RWPE2 (cell line): ENCODE measurements around the gene PDLIM4.
A peak's percentile ranks its signal among the peaks of the same experiment; 100 is the strongest.

Experiments
- ATAC-seq: fragments of 200-7000 bp; cut with Tn5 transposase; 3 replicates; pipeline ENCODE4 v1.9.1; 2021; ENCODE audit warnings: low read depth
- DNase-seq: peaks from one replicate; pipeline ENCODE4 v3.0.0-alpha.2; 2020; ENCODE audit warnings: low spot score
- H3K27ac ChIP-seq: fragments of 450-650 bp; 2 replicates; pipeline ENCODE4 v1.5.1; 2017; ENCODE audit warnings: mild to moderate bottlenecking; ENCODE audit not compliant: poor library complexity, severe bottlenecking
- H3K27me3 ChIP-seq: fragments of 250-450 bp; sonication (Bioruptor Pico); 2 replicates; pipeline ENCODE4 v1.5.1; 2021; ENCODE audit warnings: mild to moderate bottlenecking, moderate library complexity; ENCODE audit not compliant: insufficient read depth, poor library complexity, severe bottlenecking
- H3K36me3 ChIP-seq: fragments of 250-450 bp; sonication (Bioruptor Pico); 2 replicates; pipeline ENCODE4 v1.5.1; 2020; ENCODE audit warnings: low read depth, mild to moderate bottlenecking, moderate library complexity
- H3K4me1 ChIP-seq: fragments of 250-450 bp; sonication (Bioruptor Pico); 2 replicates; pipeline ENCODE4 v1.5.1; 2021; ENCODE audit warnings: mild to moderate bottlenecking, moderate library complexity; ENCODE audit not compliant: insufficient read depth, poor library complexity, severe bottlenecking
- H3K4me3 ChIP-seq: fragments of 250-450 bp; sonication (Bioruptor Pico); 2 replicates; pipeline ENCODE4 v1.5.1; 2021; ENCODE audit warnings: mild to moderate bottlenecking, moderate library complexity; ENCODE audit not compliant: severe bottlenecking
- H3K9me3 ChIP-seq: fragments of 250-450 bp; sonication (Bioruptor Pico); 2 replicates; pipeline ENCODE4 v1.5.1; 2021; ENCODE audit warnings: mild to moderate bottlenecking, moderate library complexity; ENCODE audit not compliant: severe bottlenecking
- TF ChIP-seq, protein P1 (sequence below): fragments of 450-650 bp; IDR thresholded peaks from one replicate; pipeline ENCODE4 v1.5.1; 2017; ENCODE audit warnings: mild to moderate bottlenecking, moderate library complexity; ENCODE audit not compliant: poor library complexity, severe bottlenecking

The PDLIM4 gene

DNA sequence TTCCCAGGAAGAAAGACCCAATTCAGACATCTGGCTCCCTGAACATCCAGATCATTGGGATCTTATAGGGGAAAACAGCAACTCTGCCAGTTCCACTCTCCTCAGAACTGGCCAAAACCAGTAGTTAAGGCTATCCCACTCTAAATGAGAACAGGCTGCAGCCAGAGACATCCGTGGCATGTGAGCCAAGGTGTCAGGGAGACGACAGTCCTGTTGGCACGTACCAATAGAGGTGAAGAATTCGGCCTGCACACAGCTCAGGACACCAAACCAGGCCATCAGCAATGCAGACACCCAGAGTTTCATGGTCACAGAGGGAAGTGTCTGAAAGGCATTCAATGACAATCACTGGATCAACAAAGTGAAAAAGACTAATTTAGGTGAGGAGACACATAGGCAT lies 39.2 kb upstream of the PDLIM4 start:
- ATAC-seq = no peak
- Histone ChIP-seq H3K27ac (no peak overlapping the region), H3K4me1 (peaks cover 9% of the 10 kb centered on the region), H3K36me3 (peaks cover 36% of the 10 kb centered on the region), H3K9me3 (no peaks in the 10 kb centered on the region), H3K4me3 (no peak overlapping the region), H3K27me3 (no peaks in the 10 kb centered on the region)
- no peak for DNase-seq
- TF ChIP-seq, protein P1, sequence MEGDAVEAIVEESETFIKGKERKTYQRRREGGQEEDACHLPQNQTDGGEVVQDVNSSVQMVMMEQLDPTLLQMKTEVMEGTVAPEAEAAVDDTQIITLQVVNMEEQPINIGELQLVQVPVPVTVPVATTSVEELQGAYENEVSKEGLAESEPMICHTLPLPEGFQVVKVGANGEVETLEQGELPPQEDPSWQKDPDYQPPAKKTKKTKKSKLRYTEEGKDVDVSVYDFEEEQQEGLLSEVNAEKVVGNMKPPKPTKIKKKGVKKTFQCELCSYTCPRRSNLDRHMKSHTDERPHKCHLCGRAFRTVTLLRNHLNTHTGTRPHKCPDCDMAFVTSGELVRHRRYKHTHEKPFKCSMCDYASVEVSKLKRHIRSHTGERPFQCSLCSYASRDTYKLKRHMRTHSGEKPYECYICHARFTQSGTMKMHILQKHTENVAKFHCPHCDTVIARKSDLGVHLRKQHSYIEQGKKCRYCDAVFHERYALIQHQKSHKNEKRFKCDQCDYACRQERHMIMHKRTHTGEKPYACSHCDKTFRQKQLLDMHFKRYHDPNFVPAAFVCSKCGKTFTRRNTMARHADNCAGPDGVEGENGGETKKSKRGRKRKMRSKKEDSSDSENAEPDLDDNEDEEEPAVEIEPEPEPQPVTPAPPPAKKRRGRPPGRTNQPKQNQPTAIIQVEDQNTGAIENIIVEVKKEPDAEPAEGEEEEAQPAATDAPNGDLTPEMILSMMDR = no peak

DNA sequence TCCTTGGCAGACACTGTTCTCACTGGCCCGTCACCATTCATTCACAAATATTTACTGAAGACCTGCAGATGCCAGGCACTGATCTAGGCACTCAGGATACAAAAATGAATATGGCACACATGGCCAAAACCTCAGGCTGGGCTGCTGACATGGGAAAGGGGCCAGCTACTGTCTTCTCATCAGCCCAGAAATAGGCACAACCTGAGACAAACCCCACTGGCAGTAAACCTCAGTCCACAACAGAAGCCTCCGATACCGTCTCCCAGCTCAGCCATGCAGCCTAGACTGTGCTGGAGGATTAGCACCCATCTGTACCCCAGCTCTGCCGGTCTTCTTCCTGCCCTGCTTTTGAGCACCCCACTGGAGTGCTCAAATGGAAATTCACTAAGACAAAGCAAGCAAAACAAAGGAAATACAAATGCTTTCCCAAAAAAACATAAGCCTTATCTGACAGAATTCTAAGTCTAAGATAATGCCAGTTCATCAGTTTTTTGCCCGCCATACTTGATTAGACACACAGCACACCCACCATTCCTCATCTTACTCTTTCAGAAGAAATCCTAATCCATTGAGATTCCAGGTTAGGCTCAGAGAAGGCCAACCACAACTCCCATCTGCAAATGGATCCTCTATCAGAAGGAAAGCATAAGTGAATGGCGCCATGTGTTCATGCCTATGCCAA lies 38.1 kb upstream of the PDLIM4 start:
- no peaks in the 10 kb centered on the region for H3K9me3 ChIP-seq
- no peak overlapping the region for H3K27ac ChIP-seq
- peaks cover 25% of the 10 kb centered on the region for H3K36me3 ChIP-seq
- no peak for ATAC-seq
- DNase-seq = no peak
- no peak overlapping the region for H3K4me3 ChIP-seq
- TF ChIP-seq, protein P1 = no peak
- H3K4me1 ChIP-seq = peaks cover 13% of the 10 kb centered on the region
- H3K27me3 ChIP-seq = no peaks in the 10 kb centered on the region

DNA sequence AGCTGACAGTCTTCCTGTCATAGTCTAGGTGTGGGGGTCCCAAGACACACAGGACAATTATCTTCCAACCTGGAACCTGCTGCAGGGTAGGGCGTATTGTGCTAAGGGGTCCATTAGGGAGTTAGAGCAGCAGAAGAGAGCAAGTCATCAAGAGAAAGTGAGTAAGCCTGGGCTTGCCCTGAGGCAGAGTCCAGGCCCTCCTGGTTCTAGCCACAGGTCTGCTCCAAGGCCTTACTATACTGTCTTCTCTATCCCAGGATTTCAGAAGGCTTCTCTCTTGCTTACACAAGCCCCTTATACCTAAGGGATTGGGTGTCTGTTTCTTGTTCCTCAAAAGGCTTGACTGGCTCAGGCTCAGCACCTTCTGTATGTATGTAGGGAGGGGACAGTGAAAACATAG lies 37.5 kb upstream of the PDLIM4 start:
- TF ChIP-seq, protein P1 = no peak
- no peak overlapping the region for H3K27ac ChIP-seq
- no peaks in the 10 kb centered on the region for H3K27me3 ChIP-seq
- H3K36me3 ChIP-seq = peaks cover 19% of the 10 kb centered on the region
- H3K4me3 ChIP-seq = no peak overlapping the region
- no peak for ATAC-seq
- H3K9me3 ChIP-seq = no peaks in the 10 kb centered on the region
- peaks cover 16% of the 10 kb centered on the region for H3K4me1 ChIP-seq
- no peak for DNase-seq

DNA sequence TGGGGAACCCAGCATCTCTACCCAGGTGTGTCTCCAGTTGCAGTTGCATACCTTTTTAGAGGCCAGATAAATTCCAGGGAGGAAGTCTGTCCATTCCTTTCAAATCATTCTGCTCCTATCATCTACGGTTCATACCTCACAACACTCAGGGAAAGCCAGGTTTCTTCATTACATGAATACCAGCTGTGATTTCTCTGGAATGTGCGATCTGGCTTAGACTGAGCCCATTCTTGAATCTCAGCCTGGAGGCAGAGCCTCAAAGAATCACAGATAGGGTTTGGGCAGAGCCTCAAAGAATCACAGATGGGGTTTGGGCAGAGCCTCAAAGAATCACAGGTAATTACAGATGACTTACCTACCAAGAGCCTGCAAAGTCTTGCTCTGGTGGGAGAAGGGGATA lies 37.0 kb upstream of the PDLIM4 start:
- H3K36me3 ChIP-seq = peaks cover 18% of the 10 kb centered on the region
- DNase-seq (no peak), ATAC-seq (no peak)
- H3K27ac ChIP-seq = no peak overlapping the region
- TF ChIP-seq, protein P1 = no peak
- H3K4me3 ChIP-seq = no peak overlapping the region
- no peaks in the 10 kb centered on the region for H3K27me3 ChIP-seq
- H3K4me1 ChIP-seq = peaks cover 18% of the 10 kb centered on the region
- H3K9me3 ChIP-seq = no peaks in the 10 kb centered on the region

DNA sequence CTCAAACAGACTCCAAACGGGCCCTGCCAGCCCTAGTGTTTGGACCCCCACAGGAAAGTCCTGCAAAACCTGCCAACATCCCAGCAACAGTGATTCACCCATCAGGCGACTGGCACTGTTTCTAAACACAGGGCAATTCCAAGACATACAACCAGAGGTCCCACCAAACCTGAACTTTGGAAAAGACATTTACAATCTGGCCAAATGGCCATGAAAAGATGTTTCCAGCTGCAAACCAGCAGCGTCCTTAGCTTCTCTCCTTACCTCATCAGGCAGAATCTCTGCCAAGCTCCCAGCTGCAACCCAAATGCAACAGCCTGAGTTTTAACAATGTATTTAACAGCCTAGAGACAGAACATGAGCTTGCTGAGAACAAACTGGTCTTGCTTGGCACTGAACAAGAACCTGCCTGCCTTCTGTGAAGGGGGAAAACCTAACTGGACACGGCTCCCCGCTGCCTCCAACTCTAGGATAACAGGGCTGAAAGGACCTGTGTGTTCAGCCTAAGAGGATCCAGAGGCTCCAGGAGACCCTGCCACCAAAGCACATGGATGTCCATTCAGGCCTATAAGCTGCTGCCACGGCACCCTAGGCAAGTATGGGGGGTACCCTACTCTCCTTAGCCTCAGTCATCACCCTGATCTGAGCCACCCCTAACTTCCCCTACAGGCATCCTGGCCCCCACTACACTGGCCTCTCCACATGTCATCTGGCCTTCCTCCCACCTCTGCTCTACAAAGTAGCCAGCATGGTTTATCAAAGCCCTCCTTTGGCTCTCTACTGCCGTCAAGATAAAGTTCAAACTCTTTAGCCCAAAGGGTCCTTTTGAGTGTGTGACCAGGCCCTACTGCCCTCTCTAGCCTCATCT lies 35.5 kb upstream of the PDLIM4 start:
- H3K4me1 ChIP-seq = peaks cover 25% of the 10 kb centered on the region
- no peaks in the 10 kb centered on the region for H3K27me3 ChIP-seq
- ATAC-seq (no peak), DNase-seq (peak; percentile 36)
- peaks cover 9% of the 10 kb centered on the region for H3K36me3 ChIP-seq
- H3K4me3 ChIP-seq = no peak overlapping the region
- H3K27ac ChIP-seq = no peak overlapping the region
- H3K9me3 ChIP-seq = no peaks in the 10 kb centered on the region
- TF ChIP-seq, protein P1 = peak; percentile 40
